ENCODE data around the gene UFSP2.

UFSP2 gene

DNA sequence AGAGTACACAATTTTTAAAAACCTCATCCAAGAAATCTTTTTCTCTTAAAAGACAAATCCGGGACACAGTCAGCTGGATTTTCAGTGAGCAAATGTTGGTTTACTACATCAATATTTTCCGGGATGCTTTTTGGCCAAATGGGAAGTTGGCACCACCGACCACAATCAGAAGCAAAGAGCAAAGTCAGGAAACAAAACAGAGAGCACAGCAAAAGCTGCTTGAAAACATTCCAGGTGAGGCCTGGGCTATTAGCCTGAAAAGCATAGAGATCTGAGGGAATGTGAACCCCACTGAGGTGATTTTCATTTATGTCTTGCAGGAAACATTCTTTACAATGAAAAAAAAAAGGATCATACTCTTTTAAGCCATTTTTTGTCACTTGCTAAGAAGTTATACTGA lies 63.9 kb downstream of the UFSP2 start:
- no peaks in the 10 kb centered on the region for H3K4me1 ChIP-seq (ENCODE audit: insufficient read depth, low read length)
- H3K9me3 ChIP-seq (ENCODE audit: control insufficient read depth, insufficient read depth, low read length), result no peaks in the 10 kb centered on the region
- no peak overlapping the region for H3K9ac ChIP-seq (ENCODE audit: low read depth, low read length)
- no peaks in the 10 kb centered on the region for H3K36me3 ChIP-seq (ENCODE audit: insufficient read depth, low read length)

DNA sequence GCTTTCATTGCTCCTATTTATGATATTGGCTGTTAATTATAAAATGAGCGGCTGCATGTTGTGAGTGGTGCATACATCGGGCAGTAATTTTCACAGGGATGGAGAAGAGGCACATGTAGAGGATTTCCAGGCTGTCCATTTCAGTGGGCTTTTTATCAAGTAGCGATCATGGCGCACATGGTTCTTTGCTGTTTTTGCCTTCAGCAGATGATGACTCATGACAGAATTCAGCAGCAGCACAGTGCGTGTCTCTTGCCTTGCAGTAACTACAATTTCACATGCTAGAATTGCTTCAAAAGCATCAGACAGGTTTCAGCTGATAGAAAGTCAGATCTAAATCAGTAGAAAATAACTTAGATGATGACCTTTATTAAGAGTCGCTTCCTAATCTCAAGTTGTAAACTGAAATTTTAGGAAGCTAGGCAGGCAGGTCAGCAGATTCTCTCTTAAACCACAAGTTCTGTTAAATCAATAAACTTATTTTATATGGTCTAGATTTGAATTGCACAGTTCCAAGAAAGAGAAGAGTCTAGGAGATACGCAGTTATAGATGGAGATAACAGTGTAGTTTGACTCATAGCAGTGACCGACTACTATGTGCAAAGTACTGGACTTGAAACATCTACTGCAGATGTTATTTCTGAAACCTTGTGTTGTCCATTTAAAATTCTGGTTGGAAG lies 65.9 kb downstream of the UFSP2 start:
- H3K36me3 ChIP-seq (ENCODE audit: insufficient read depth, low read length), result no peaks in the 10 kb centered on the region
- no peak overlapping the region for H3K9ac ChIP-seq (ENCODE audit: low read depth, low read length)
- H3K9me3 ChIP-seq (ENCODE audit: control insufficient read depth, insufficient read depth, low read length), result no peaks in the 10 kb centered on the region
- no peaks in the 10 kb centered on the region for H3K4me1 ChIP-seq (ENCODE audit: insufficient read depth, low read length)

DNA sequence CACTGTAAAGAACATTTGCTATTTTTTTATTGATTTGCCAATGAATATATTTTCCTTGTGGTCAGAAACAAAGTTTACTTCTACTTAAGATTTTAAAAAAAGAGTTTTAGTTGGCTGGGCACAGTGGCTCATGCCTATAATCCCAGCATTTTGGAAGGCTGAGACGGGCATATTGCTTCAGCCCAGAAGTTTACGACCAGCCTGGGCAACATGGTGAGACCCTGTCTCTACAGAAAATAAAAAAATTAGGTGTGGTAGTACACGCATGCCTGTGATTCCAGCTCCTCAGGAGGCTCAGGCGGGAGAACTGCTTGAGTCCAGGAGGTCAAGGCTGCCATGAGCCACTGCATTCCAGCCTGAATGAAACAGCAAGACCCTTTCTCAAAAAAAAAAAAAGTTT lies 66.8 kb downstream of the UFSP2 start:
- no peaks in the 10 kb centered on the region for H3K4me1 ChIP-seq (ENCODE audit: insufficient read depth, low read length)
- no peaks in the 10 kb centered on the region for H3K9me3 ChIP-seq (ENCODE audit: control insufficient read depth, insufficient read depth, low read length)
- no peaks in the 10 kb centered on the region for H3K36me3 ChIP-seq (ENCODE audit: insufficient read depth, low read length)
- no peak overlapping the region for H3K9ac ChIP-seq (ENCODE audit: low read depth, low read length)

DNA sequence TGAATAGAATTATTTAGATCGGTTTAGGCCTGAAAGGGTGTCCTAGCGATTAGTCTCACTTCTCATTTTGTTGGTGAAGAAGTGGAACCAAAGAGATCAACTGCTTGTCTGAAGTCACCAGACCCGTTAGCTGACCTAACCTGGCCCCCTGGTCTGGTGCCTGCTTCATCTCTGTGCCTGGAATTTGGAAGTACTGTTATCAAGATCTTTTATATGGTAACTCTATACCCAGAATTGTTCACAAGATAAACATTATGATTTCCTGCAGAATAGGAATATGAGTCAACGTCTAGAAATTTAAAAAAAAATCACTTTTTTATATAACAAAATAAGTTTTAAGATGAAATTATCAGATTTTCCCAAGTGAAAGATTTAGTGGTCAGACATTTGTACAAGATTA lies 67.2 kb downstream of the UFSP2 start:
- H3K4me1 ChIP-seq (ENCODE audit: insufficient read depth, low read length), result no peaks in the 10 kb centered on the region
- no peak overlapping the region for H3K9ac ChIP-seq (ENCODE audit: low read depth, low read length)
- no peaks in the 10 kb centered on the region for H3K36me3 ChIP-seq (ENCODE audit: insufficient read depth, low read length)
- no peaks in the 10 kb centered on the region for H3K9me3 ChIP-seq (ENCODE audit: control insufficient read depth, insufficient read depth, low read length)

DNA sequence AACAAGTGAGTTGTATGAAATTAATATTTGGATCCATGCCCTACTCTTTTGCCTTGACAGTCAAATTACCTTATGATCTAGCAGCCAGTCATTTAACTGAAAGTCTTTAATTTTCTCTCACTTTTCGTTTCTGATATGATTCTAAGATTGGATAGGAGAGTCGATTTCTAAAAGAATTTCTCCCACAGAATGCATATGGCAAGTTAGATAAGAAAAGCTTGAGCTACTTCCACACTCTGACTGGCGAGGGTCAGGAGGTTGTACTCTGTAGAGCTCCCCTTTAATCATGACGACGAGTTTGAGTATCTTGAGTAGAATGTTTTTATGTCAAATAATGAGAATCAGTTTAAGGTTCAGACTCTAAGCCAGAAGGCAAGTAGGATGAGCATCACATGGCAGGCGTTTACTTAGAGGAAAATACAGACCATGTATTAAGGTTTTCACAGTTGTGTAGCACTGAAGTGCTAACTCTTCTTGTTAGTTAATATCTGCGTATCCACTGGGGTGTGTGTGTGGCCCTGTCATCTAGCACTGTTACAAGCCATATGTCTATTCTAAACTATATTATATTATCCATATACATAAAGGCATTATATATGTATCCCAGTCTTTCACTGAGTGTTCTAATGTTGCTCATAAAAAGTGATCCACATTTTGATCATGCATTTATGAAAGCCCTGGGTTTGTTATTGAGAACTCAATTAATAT lies 67.9 kb downstream of the UFSP2 start:
- Histone ChIP-seq H3K9ac (ENCODE audit: low read depth, low read length) (no peak overlapping the region), H3K9me3 (ENCODE audit: control insufficient read depth, insufficient read depth, low read length) (no peaks in the 10 kb centered on the region), H3K4me1 (ENCODE audit: insufficient read depth, low read length) (no peaks in the 10 kb centered on the region), H3K36me3 (ENCODE audit: insufficient read depth, low read length) (no peaks in the 10 kb centered on the region)

DNA sequence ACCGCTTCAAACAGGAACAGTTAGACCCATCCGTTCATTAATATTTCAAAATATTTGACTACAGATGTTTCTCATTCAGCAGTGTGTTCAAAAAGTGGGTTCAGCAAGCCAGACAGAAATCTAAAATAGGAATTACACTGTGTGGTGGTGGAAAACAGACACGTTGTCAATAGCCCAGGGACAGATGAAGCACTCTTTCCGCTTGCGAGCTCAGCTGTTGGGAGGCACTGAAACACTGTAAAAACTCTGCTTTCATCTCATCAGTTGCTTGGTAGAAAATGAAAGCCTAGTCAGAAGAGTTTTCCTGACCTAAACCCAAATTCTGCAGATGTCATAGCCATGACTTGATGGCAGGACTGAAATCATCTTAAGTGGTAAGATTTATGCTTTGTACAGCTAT lies 68.6 kb downstream of the UFSP2 start:
- no peaks in the 10 kb centered on the region for H3K36me3 ChIP-seq (ENCODE audit: insufficient read depth, low read length)
- H3K4me1 ChIP-seq (ENCODE audit: insufficient read depth, low read length), result no peaks in the 10 kb centered on the region
- no peaks in the 10 kb centered on the region for H3K9me3 ChIP-seq (ENCODE audit: control insufficient read depth, insufficient read depth, low read length)
- no peak overlapping the region for H3K9ac ChIP-seq (ENCODE audit: low read depth, low read length)

DNA sequence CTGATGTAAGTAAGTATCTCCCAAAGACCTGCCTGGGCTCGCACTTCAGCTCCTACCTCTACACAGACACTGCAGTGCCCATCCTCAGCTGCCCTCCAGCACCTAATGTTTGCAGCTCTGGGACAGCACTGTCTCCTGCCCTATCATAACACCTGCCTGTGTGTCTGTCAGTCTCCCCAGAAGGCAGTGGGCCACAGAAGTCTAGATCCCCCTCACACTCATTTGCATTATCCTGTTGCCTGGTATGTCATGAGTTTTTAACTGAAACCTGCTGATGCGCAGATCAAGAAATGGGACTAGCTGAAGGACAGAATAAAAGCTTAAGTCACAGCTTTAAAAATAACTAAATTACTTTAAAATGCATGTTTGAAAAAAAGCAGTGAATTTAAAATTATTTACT lies 73.0 kb downstream of the UFSP2 start:
- Histone ChIP-seq H3K36me3 (ENCODE audit: insufficient read depth, low read length) (no peaks in the 10 kb centered on the region; the same call in 1 of the 2 replicates), H3K9ac (ENCODE audit: low read depth, low read length) (no peak overlapping the region), H3K4me1 (ENCODE audit: insufficient read depth, low read length) (no peaks in the 10 kb centered on the region), H3K9me3 (ENCODE audit: control insufficient read depth, insufficient read depth, low read length) (no peaks in the 10 kb centered on the region)

DNA sequence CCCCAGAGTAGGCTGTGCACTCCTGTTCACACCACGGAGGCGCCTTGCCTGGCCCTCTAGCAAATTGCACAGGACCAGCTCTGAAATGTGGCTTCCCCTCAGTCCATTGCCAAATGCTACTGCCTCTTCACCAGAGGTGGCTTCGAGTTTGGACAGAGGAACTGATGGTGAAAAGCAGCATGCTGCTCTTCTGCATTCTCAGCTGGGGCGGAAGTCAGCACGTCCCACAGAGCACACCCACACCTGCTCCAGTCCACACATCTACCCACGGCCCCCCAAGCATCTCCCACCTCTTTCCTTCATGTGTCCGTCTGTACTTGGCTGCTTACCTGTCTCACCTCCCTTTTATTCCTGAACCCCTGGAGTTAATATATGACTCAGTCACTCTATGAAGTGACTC lies 73.6 kb downstream of the UFSP2 start:
- Histone ChIP-seq H3K4me1 (ENCODE audit: insufficient read depth, low read length) (no peaks in the 10 kb centered on the region), H3K36me3 (ENCODE audit: insufficient read depth, low read length) (no peaks in the 10 kb centered on the region; the same call in 1 of the 2 replicates), H3K9ac (ENCODE audit: low read depth, low read length) (no peak overlapping the region), H3K9me3 (ENCODE audit: control insufficient read depth, insufficient read depth, low read length) (no peaks in the 10 kb centered on the region)

DNA sequence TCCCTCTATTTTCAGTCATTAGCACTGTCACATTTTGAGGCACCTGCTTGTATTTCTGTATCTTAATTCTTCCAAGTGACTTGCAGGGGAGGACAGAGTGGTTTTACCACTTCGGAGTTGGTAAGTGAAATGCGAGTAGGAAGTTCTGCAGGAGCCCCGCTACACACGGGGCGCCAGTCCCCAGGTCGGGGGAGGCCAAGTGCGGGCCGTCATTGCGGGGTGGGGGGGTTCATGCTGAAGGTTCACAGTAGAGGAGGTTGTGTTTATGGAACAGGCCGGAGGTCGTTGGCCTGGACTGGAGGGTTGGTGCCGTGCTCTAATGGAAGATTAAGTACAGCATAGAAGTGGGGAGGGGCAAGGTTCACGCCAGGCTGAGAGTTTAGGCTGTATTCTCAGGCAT lies 74.1 kb downstream of the UFSP2 start:
- Histone ChIP-seq H3K9ac (ENCODE audit: low read depth, low read length) (no peak overlapping the region), H3K9me3 (ENCODE audit: control insufficient read depth, insufficient read depth, low read length) (no peaks in the 10 kb centered on the region), H3K36me3 (ENCODE audit: insufficient read depth, low read length) (no peaks in the 10 kb centered on the region; the same call in 1 of the 2 replicates)

More for the DNA sequence above, 74.1 kb downstream of the UFSP2 start:
- no peaks in the 10 kb centered on the region for H3K4me1 ChIP-seq (ENCODE audit: insufficient read depth, low read length)
